ENCODE measurements around the gene GYS1.

GYS1 gene

DNA sequence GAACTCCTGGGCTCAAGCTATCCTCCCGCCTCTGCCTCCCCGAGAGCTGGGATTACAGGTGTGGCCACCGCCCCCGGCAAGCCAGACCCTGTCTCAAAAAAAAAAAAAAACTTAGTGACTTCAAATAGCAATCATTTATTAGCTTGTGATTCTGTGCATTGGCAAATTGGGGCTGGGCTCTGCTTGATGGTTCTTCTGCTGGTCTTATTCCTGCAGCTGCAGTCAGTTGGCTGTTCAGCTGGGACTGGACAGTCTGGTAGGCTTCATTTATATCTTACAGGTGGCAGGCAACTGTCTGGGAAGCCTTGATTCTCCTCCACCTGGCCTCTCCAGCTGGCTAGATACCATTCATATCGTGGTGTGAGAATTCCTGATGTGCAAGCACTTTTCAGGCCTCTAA is 52.2 kb downstream of the GYS1 start:
- no peak for TF ChIP-seq GABPA (IDR thresholded peaks at IDR 0.05; ENCODE audit: low read depth)
- TF ChIP-seq, protein P1, sequence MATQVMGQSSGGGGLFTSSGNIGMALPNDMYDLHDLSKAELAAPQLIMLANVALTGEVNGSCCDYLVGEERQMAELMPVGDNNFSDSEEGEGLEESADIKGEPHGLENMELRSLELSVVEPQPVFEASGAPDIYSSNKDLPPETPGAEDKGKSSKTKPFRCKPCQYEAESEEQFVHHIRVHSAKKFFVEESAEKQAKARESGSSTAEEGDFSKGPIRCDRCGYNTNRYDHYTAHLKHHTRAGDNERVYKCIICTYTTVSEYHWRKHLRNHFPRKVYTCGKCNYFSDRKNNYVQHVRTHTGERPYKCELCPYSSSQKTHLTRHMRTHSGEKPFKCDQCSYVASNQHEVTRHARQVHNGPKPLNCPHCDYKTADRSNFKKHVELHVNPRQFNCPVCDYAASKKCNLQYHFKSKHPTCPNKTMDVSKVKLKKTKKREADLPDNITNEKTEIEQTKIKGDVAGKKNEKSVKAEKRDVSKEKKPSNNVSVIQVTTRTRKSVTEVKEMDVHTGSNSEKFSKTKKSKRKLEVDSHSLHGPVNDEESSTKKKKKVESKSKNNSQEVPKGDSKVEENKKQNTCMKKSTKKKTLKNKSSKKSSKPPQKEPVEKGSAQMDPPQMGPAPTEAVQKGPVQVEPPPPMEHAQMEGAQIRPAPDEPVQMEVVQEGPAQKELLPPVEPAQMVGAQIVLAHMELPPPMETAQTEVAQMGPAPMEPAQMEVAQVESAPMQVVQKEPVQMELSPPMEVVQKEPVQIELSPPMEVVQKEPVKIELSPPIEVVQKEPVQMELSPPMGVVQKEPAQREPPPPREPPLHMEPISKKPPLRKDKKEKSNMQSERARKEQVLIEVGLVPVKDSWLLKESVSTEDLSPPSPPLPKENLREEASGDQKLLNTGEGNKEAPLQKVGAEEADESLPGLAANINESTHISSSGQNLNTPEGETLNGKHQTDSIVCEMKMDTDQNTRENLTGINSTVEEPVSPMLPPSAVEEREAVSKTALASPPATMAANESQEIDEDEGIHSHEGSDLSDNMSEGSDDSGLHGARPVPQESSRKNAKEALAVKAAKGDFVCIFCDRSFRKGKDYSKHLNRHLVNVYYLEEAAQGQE (IDR thresholded peaks at IDR 0.05; ENCODE audit: insufficient replicate concordance, low read depth) = no peak
- TF ChIP-seq POLR2AphosphoS5 (IDR thresholded peaks at IDR 0.05; ENCODE audit: low read depth) = no peak
- no peak for TF ChIP-seq SPI1 (IDR thresholded peaks at IDR 0.05; ENCODE audit: borderline replicate concordance, low read depth)
- TF ChIP-seq, protein P2, sequence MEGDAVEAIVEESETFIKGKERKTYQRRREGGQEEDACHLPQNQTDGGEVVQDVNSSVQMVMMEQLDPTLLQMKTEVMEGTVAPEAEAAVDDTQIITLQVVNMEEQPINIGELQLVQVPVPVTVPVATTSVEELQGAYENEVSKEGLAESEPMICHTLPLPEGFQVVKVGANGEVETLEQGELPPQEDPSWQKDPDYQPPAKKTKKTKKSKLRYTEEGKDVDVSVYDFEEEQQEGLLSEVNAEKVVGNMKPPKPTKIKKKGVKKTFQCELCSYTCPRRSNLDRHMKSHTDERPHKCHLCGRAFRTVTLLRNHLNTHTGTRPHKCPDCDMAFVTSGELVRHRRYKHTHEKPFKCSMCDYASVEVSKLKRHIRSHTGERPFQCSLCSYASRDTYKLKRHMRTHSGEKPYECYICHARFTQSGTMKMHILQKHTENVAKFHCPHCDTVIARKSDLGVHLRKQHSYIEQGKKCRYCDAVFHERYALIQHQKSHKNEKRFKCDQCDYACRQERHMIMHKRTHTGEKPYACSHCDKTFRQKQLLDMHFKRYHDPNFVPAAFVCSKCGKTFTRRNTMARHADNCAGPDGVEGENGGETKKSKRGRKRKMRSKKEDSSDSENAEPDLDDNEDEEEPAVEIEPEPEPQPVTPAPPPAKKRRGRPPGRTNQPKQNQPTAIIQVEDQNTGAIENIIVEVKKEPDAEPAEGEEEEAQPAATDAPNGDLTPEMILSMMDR (IDR thresholded peaks at IDR 0.05; ENCODE audit: insufficient read depth, low read length) = no peak
- no peaks in the 10 kb centered on the region for H3K27me3 ChIP-seq (ENCODE audit: insufficient read depth, poor library complexity, severe bottlenecking)
- H3K4me3 ChIP-seq (replicated peaks; ENCODE audit: insufficient read depth, low read length) = no peak overlapping the region
- H3K27ac ChIP-seq (replicated peaks) = no peak overlapping the region
- no peak for DNase-seq (ENCODE audit: low read depth in 1 of 2, low spot score in 1 of 2)

DNA sequence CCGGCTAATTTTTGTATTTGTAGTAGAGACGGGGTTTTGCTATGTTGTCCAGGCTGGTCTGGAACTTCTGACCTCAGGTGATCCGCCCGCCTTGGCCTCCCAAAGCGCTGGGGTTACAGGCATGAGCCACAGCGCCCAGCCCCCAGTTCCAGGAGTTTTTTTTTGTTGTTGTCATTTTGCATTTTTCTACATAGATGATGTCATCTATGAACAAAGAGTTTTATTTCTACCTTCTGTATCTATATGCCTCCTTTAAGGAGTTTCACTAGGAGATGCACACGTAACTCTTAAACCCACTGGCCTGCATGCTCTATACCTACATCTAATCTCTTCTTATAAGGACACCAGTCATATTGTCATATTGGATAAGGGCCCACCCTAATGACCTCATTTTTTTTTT is 54.9 kb downstream of the GYS1 start:
- H3K27me3 ChIP-seq (ENCODE audit: insufficient read depth, poor library complexity, severe bottlenecking) = peaks cover 13% of the 10 kb centered on the region
- TF ChIP-seq, protein P1 (IDR thresholded peaks at IDR 0.05; ENCODE audit: insufficient replicate concordance, low read depth) = no peak
- TF ChIP-seq POLR2AphosphoS5 (IDR thresholded peaks at IDR 0.05; ENCODE audit: low read depth) (no peak), SPI1 (IDR thresholded peaks at IDR 0.05; ENCODE audit: borderline replicate concordance, low read depth) (no peak), GABPA (IDR thresholded peaks at IDR 0.05; ENCODE audit: low read depth) (no peak)
- TF ChIP-seq, protein P2 (IDR thresholded peaks at IDR 0.05; ENCODE audit: insufficient read depth, low read length) = no peak
- no peak overlapping the region for H3K27ac ChIP-seq (replicated peaks)
- no peak for DNase-seq (ENCODE audit: low read depth in 1 of 2, low spot score in 1 of 2)
- H3K4me3 ChIP-seq (replicated peaks; ENCODE audit: insufficient read depth, low read length) = no peak overlapping the region

DNA sequence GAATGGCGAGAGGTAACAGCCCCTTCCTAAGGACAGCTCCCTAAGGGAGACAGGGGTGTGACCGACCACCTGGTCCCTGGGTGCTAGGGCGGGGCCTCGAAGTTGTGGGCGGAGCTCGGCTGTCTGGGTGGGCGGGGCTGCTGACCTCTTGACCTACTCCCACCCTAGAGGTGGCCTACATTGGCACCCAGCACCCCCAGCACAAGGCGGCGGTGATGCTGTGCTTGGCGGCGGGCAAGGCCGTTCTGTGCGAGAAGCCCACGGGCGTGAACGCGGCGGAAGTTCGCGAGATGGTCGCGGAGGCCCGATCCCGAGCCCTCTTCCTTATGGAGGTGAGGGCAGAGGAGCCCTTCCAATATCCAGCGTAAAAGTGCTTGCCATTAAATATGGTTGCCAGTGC is 57.2 kb downstream of the GYS1 start:
- H3K27me3 ChIP-seq (ENCODE audit: insufficient read depth, poor library complexity, severe bottlenecking) = peaks cover 18% of the 10 kb centered on the region
- H3K4me3 ChIP-seq (replicated peaks; ENCODE audit: insufficient read depth, low read length) = no peak overlapping the region
- no peak overlapping the region for H3K27ac ChIP-seq (replicated peaks)
- TF ChIP-seq GABPA (IDR thresholded peaks at IDR 0.05; ENCODE audit: low read depth) (no peak), POLR2AphosphoS5 (IDR thresholded peaks at IDR 0.05; ENCODE audit: low read depth) (no peak), SPI1 (IDR thresholded peaks at IDR 0.05; ENCODE audit: borderline replicate concordance, low read depth) (no peak)
- TF ChIP-seq, protein P2 (IDR thresholded peaks at IDR 0.05; ENCODE audit: insufficient read depth, low read length) = no peak
- TF ChIP-seq, protein P1 (IDR thresholded peaks at IDR 0.05; ENCODE audit: insufficient replicate concordance, low read depth) = no peak
- DNase-seq (ENCODE audit: low read depth in 1 of 2, low spot score in 1 of 2) = no peak
